Myocyte (in vitro differentiated cells): ENCODE measurements around the gene DUSP9. TPM values are rescaled to one million over a fixed set of nuclear protein-coding genes. Genes with fewer than 3 reads are reported as not detected.
"Not testable (repeated sequence)": the region's sequence is repeated elsewhere in the genome, so short reads cannot be mapped to it uniquely, and the experiment has no call there.

Source experiments
- DNase-seq: peaks from one replicate; pipeline ENCODE4 v3.0.0-alpha.2; 2012; ENCODE audit warnings: low read depth
- total RNA-seq: library from RNA; depleted of rRNA; stranded (reverse); fragments of >200 nt; gene quantifications from 2 replicates; pipeline ENCODE4 v1.2.3, GENCODE V29; 2014

Gene DUSP9
- total RNA-seq, 1 donor from 2014 or later: not detected

DNA sequence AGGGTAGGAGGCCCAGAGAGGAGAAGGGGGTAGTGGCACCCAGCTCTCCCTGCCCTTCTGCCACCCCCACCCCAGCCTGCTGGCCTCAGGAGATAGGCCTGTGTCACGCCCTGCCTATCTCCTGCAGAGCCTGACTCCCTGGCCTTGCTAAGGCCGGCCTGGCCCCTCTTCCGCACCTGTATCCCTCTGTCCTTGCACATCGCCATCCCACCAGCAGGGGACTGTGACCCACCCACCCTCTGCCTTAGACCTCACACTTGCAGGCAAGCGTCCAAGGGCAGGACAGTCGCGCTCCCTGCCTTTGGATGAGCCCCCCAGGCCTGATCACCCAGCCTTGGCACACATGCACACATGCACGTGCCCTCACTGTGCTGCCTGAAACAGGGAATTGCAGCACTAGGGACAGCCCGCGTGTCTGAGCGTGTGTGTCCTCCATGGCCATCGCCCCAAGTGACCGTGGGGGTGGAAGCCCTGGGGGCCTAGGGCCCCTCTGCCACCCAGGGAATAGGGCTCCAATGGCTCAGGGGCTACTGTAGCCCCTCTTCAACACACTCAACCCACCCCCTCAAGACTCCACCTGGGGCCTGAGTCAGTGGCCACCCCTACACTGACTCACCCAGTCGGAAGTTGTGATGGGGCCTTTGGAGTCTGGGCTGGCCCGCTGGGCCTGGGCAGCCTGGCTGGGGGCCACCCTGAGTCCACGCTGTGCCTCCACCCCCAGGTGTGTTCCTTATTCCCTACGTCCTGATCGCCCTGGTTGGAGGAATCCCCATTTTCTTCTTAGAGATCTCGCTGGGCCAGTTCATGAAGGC, 42.9 kb downstream of the DUSP9 start:
- no peak for DNase-seq

DNA sequence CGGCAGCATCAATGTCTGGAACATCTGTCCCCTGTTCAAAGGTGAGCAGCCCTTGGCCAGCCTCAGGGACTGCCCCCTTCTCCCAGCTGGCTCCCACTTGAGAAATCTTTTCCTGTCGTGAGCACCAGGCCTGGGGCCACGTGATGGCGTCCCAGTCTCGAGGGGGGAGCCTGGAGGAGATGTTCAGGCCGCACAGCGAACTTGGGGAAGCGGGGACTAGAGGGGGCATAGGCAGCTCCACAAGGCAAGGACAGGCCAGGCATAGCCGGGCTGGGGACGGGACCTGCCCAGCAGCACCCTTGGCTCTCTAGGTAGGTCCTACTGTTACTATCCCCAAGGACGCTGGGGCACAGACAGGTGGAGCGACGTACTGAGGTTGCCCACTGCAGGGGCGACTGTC, 43.5 kb downstream of the DUSP9 start:
- no peak for DNase-seq

DNA sequence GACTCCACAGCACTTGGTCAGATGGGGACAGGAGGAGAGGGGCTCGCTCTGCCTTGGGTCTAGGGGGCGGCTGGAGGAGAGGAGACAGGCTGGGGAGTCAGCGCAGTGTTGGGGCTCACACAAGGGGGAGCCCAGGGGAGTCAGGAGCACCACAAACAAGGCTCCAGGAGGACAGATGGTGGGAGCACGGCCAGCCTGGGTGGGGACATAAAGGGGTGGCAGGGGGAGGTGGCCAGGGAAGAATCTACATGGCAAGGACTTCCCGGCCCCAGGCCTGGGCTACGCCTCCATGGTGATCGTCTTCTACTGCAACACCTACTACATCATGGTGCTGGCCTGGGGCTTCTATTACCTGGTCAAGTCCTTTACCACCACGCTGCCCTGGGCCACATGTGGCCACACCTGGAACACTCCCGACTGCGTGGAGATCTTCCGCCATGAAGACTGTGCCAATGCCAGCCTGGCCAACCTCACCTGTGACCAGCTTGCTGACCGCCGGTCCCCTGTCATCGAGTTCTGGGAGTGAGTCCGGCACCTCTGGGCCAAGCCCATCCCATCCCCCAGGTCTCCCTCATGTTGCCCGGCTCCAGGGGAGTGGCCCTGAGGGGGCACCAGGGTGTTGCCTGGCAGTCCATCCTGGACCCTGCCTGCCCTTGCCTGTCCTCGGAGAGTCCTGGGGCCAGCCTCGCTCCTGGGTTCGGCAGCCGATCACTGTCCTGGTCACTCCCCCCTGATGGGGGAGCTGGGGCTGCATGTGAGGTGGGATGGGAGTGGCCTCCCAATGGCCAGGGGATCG, 44.2 kb downstream of the DUSP9 start:
- not testable (repeated sequence) for DNase-seq

DNA sequence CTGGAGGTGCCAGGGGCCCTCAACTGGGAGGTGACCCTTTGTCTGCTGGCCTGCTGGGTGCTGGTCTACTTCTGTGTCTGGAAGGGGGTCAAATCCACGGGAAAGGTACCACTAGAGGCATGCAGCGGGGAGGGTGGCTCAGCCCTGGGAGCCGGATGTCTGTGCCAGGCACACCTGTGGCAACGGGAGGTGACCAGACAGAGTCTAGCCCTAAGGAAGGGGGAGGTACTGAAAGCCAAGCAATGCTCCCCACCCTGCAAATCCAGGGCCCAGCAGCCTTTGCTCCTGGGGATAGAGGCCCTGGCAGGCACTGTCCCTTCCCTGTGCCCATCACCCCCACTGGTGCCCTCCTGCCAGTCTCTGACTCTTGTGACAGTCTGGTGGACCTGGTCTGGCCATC, 45.0 kb downstream of the DUSP9 start:
- no peak for DNase-seq

DNA sequence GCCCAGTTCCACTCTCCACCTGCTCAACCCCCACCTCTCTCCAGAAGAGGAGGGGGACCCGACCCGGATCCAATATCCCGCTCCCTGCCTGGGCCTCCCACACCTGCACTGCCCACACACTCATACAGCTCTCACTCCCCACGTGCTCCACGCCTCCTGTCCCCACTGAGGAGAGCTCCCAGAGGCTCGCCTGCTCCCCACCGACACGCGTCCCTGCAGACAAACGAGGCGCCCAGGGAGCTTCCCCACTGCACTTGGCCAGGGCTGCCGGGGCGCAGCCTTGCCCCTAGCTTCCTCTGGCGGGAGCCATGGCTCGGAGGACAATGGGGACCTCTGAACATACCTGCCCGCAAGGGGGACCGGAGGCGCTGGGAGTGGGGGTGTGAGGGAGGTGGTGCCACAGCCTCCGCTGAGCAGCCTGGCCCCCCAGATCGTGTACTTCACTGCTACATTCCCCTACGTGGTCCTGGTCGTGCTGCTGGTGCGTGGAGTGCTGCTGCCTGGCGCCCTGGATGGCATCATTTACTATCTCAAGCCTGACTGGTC, 45.7 kb downstream of the DUSP9 start:
- no peak for DNase-seq

DNA sequence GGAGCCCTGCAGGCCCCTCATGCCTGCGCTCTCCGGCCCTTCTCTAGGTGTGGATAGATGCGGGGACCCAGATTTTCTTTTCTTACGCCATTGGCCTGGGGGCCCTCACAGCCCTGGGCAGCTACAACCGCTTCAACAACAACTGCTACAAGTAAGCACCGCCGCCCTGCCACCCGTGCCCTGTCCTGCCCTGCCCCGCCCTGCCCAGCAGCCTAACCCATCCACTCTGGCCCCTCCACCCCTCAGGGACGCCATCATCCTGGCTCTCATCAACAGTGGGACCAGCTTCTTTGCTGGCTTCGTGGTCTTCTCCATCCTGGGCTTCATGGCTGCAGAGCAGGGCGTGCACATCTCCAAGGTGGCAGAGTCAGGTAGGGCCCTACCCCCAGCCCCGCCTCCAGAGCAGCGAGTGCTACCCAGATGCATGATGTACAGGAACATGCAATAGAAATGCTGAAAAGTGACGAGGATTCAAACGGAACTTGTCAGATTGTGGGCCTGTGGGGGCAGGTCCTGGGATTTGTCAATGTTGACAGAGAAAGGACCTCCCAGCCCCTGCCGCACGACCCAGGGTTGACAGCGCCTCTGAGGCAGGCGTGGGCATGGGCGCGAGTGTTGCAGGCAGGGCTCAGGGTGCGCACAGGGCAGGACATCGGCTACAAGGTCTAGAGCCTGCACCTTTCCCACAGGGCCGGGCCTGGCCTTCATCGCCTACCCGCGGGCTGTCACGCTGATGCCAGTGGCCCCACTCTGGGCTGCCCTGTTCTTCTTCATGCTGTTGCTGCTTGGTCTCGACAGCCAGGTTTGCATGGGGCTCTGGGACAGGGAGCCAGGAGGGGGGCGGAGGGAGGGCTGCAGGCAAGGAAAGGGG, 46.4 kb downstream of the DUSP9 start:
- no peak for DNase-seq

DNA sequence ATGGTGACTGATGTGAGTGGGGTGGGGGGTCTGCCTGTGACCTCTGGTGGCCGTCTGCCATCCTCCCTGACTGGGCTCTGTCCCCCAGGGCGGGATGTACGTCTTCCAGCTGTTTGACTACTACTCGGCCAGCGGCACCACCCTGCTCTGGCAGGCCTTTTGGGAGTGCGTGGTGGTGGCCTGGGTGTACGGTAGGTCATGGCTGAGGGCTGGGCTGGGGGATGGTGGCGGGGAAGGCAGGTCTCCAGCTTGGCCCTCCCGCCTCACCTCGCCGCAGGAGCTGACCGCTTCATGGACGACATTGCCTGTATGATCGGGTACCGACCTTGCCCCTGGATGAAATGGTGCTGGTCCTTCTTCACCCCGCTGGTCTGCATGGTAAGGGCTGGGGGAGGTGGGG, 47.3 kb downstream of the DUSP9 start:
- not testable (repeated sequence) for DNase-seq

DNA sequence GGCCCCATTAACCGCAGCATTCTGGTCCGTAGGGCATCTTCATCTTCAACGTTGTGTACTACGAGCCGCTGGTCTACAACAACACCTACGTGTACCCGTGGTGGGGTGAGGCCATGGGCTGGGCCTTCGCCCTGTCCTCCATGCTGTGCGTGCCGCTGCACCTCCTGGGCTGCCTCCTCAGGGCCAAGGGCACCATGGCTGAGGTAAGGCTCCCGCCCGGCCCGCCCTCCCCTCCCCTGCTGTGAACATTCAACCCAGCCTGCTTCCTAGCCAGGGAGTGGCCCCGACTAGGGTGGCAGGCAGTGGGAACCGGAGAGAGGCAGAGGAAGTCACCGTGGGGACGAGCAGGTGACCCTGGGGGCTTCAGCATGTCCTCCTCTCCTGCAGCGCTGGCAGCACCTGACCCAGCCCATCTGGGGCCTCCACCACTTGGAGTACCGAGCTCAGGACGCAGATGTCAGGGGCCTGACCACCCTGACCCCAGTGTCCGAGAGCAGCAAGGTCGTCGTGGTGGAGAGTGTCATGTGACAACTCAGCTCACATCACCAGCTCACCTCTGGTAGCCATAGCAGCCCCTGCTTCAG, 47.8 kb downstream of the DUSP9 start:
- DNase-seq: no peak

DNA sequence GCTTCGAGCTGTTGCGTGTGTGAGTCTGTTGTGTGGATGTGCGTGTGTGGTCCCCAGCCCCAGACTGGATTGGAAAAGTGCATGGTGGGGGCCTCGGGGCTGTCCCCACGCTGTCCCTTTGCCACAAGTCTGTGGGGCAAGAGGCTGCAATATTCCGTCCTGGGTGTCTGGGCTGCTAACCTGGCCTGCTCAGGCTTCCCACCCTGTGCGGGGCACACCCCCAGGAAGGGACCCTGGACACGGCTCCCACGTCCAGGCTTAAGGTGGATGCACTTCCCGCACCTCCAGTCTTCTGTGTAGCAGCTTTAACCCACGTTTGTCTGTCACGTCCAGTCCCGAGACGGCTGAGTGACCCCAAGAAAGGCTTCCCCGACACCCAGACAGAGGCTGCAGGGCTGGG, 49.1 kb downstream of the DUSP9 start:
- no peak for DNase-seq

DNA sequence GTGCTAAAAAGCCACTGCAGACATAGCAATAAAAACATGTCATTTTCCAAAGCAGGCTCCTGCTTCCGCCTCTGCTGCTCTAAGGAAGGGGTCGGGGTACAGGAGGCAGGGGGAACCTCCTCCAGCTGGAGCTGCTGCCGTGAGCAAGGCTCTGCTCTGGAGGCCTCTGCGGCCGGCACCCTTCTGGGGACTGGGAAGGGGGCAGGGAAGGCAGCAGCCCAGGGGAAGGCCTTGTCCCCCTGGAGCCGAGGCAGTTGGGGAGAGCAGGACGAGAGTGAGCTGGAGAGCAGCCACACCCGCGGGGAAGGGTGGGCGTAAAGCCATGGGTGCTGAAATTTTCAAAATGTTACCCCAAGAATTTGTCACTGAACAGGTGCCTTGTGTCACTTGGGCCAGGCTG, 49.5 kb downstream of the DUSP9 start:
- DNase-seq: not testable (repeated sequence)

DNA sequence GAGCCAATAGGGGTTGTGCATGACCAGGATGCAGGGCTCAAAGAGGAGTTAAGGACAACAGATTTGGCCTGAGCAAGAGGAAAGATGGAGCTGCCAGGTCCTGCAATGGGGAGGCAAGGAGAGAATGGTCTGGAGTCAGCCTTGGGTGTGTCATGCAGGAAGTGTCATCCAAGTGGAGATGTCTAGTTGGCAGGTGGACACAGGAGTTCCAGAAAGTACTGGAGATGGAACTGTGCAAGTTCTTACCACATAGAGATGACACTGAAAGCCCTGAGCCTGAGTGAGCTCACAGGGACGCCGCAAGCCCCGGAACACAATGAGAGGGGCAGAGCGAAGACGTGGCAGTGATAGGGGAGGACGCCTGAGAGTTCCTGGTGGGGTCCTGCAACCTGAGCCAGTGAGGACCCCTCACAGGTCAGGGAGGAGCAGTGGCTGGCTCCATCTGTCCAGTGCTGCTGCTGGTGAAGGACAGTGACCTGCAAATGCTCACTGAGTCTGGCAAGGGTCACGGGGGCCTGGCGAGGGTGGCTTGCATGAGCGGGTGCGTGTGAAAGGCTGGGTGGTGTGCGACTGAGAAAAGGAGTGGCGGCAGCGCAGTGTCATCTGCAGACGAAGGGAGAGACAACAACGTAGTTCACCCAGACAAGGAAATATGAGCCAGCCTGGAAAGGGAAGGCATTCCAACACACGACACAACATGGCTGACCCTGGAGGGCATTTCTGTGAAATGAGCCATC, 50.2 kb downstream of the DUSP9 start:
- DNase-seq: not testable (repeated sequence)

DNA sequence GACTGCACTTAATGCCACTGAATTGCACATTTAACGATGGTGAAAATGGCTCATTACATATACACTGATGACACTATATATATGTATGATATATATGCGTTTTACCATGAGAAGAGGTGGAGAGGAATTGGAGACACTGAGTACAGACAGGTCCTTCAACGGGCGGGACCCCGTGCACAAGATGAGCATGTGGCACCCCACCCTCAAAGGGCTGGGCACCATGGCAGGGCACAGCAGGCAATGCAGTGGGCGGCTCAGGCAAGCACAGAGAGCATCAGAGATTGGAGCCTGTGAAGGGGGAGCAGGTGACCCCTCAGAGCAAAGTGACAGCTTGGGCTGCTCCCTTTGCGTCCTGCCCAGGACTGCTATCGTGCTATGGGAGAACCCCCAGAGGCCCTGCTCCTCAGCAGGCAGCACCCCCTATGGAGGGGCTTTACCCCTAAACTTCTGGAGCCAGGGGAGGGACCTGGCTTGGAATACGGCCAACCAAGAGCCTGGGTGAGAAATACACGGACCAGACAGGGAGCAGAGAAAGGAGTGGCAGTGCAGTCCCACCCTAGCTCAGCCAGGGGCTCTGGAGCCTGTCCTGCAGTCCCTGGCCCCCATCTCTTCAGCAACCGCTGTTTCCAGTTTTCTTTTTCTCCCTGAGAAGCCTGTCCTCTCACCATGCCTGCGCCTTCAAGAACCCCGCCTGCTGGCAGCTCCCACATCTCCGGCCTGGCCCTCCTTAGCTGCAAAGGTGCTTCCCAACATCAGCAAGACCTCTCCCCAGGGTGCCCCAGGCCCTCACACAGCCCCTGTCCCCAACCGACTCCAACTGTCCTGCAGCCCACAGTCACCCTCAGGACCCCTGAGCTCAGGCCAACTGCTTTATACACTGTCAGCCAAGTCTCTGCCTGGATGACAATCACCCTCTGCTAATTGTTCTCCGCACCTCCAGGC, 51.2 kb downstream of the DUSP9 start:
- DNase-seq: no peak

DNA sequence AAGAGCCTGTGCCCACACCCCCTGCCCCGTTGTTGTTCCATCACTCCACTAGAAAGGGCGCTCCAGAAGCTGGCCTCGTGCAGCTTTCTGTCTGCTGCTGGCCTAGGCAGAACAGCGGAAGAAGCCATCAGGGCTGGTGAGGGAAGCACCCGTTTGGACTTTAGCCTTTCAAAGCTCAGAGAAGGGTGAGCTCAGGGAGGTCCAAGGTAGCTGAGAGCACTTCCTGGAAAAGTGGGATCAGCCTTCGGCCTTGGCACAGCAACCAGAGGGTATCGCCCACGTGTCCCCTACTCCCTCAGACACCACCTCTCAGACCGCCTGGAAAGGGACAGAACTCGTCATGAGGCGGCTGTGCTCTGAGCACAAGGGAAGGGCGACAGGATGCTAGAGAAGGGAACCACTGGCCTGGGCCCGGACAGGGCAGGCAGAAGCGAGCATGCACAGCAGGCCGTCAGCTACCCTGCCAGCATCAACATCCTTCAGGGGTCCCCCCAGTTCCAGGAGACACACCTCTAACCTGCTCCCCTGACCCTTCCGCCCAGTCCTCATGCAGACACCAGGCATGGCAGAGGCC, 52.3 kb downstream of the DUSP9 start:
- not testable (repeated sequence) for DNase-seq

DNA sequence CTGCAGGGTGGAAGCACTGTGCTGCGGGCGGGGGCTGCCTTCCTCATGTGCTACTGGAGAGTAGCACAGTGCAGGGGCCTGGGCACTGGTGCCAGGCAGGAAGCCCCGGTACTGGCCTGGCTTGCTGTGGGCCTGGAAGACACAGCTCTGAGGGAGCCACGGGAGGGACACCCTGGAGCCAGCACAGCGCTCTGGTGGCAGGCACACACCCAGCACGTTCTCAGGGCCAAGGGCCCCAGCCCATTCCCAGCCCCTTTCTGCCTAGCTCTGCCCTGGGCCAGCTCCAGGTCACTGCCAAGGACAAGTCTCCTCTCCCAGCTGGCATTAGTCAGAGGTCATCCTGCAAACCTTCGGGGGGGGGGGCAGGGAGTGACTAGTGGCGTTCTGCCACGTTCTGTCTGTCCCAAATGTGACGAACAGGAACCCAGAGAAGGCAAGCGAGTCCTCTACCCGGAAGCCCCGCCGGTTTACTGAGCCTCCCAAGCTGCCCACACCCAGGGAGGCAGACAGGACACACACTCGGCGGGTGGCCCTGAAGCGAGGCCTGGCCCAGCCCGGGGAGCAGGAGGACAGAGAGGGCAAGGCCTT, 52.9 kb downstream of the DUSP9 start:
- DNase-seq: not testable (repeated sequence)

DNA sequence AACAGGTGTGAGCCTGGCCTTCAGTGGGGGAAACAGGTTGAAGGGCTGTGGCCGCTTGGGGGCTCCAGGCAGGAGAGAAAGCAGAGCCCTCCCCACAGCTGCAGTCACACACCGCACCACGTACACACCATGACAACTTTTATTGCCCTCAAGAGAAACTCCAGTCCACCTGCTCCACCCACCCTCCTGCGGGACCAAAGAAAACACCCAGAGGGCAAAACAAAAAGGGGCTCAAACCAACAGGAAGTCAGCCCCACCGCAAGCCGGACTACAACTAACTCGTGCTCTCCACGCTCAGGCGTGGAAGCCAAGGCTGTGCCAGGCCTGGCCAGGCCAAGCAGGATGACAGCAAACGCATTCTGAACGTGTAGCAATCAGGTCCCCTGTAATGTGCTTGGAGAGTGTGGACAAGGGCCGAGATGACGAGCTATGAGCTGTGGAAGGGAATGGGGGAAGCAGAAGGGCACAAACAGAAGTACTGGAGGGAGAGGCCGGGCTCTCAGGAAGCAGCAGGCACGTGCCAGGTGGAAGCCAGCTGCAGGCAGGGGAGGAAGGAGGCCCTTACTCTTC, 53.5 kb downstream of the DUSP9 start:
- DNase-seq: no peak
